ENCODE measurements around the gene ZNF429. TPM values are rescaled to one million over a fixed set of nuclear protein-coding genes. Genes with fewer than 3 reads are reported as not detected.
"Not testable (repeated sequence)": the region's sequence is repeated elsewhere in the genome, so short reads cannot be mapped to it uniquely, and the experiment has no call there.

Gene ZNF429
- total RNA-seq, 1 donor from 2014 or later, result 7.9 TPM

DNA sequence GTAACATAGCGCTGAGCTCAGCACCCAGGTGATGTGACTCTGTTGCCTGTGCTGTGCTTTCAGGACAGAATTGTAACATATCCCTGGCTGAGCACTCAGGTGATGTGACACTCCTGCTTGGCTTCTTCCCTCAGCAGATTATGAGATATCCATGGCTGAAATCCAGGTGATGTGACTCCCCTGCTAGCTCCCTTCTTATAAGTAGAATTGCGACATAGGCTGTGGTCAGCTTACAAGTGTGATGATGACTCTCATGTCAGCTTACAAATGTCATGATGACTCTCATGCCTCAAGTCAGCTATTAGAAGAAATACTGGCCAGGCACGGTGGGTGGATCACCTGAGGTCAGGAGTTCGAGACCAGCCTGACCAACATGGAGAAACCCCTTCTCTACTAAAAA lies 14.3 kb upstream of the ZNF429 start:
- Histone ChIP-seq H3K36me3 (no peaks in the 10 kb centered on the region), H3K4me3 (no peak overlapping the region), H3K27me3 (no peaks in the 10 kb centered on the region), H3K27ac (no peak overlapping the region), H3K4me1 (no peaks in the 10 kb centered on the region), H3K9me3 (no peaks in the 10 kb centered on the region)
- intact Hi-C loops (cut with DNase I), result no loop called here
- no peak for DNase-seq (ENCODE audit: extremely low spot score in 2 of 2)
- TF ChIP-seq, protein P1, sequence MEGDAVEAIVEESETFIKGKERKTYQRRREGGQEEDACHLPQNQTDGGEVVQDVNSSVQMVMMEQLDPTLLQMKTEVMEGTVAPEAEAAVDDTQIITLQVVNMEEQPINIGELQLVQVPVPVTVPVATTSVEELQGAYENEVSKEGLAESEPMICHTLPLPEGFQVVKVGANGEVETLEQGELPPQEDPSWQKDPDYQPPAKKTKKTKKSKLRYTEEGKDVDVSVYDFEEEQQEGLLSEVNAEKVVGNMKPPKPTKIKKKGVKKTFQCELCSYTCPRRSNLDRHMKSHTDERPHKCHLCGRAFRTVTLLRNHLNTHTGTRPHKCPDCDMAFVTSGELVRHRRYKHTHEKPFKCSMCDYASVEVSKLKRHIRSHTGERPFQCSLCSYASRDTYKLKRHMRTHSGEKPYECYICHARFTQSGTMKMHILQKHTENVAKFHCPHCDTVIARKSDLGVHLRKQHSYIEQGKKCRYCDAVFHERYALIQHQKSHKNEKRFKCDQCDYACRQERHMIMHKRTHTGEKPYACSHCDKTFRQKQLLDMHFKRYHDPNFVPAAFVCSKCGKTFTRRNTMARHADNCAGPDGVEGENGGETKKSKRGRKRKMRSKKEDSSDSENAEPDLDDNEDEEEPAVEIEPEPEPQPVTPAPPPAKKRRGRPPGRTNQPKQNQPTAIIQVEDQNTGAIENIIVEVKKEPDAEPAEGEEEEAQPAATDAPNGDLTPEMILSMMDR (IDR thresholded peaks at IDR 0.05), result no peak
- TF ChIP-seq POLR2AphosphoS5 (IDR thresholded peaks at IDR 0.05; ENCODE audit: insufficient read depth in 1 of 2, low read depth in 1 of 2) (no peak), POLR2A (IDR thresholded peaks at IDR 0.05) (no peak)

- DNase-seq (ENCODE audit: extremely low spot score in 2 of 2), result no peak
- Histone ChIP-seq H3K4me3 (no peak overlapping the region), H3K9me3 (no peaks in the 10 kb centered on the region), H3K4me1 (no peaks in the 10 kb centered on the region), H3K27me3 (no peaks in the 10 kb centered on the region), H3K36me3 (no peaks in the 10 kb centered on the region), H3K27ac (no peak overlapping the region)
- TF ChIP-seq, protein P1 (IDR thresholded peaks at IDR 0.05), result no peak
- intact Hi-C loops (cut with DNase I), result no loop called here
These were observed 12.2 kb upstream of the ZNF429 start for GRCh38 chr19:21492947-21493906.

- intact Hi-C loops (cut with DNase I), result no loop called here
- DNase-seq (ENCODE audit: extremely low spot score in 2 of 2), result no peak
- Histone ChIP-seq H3K4me1 (no peaks in the 10 kb centered on the region), H3K4me3 (no peak overlapping the region), H3K27me3 (no peaks in the 10 kb centered on the region), H3K27ac (no peak overlapping the region), H3K9me3 (no peaks in the 10 kb centered on the region), H3K36me3 (no peaks in the 10 kb centered on the region)
- TF ChIP-seq POLR2A (IDR thresholded peaks at IDR 0.05) (no peak), POLR2AphosphoS5 (IDR thresholded peaks at IDR 0.05; ENCODE audit: insufficient read depth in 1 of 2, low read depth in 1 of 2) (no peak)
- TF ChIP-seq, protein P1 (IDR thresholded peaks at IDR 0.05), result no peak
These were observed 8.5 kb upstream of the ZNF429 start for GRCh38 chr19:21496876-21497275.

DNA sequence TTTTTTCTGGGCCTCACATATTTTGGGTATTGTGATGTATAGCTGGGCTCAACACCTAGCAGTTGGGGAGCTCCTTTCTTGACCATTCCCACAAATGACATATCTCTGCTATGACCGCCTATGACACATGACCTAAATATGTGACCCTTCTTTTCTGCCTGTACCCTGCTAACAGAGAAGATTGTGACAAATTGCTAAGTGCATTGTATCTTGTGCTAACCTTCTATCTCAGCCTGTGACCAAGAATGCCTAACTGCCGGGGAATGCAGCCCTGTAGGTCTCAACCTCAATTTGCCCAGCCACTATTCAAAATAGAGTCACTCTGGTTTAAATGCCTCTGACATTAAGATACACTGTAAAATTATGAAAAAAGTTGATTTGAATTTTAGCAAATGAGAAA lies 6.8 kb upstream of the ZNF429 start:
- TF ChIP-seq, protein P1 (IDR thresholded peaks at IDR 0.05), result no peak
- TF ChIP-seq POLR2AphosphoS5 (IDR thresholded peaks at IDR 0.05; ENCODE audit: insufficient read depth in 1 of 2, low read depth in 1 of 2) (no peak), POLR2A (IDR thresholded peaks at IDR 0.05) (no peak)
- Histone ChIP-seq H3K9me3 (no peaks in the 10 kb centered on the region), H3K27me3 (no peaks in the 10 kb centered on the region), H3K4me3 (no peak overlapping the region), H3K4me1 (no peaks in the 10 kb centered on the region), H3K27ac (no peak overlapping the region), H3K36me3 (no peaks in the 10 kb centered on the region)
- intact Hi-C loops (cut with DNase I), result no loop called here
- no peak for DNase-seq (ENCODE audit: extremely low spot score in 2 of 2)

GRCh38 chr19:21508198-21508597 lies 2.8 kb downstream of the ZNF429 start:
- intact Hi-C loops (cut with DNase I), result no loop called here
- TF ChIP-seq, protein P1 (IDR thresholded peaks at IDR 0.05), result no peak
- TF ChIP-seq POLR2A (IDR thresholded peaks at IDR 0.05) (no peak), POLR2AphosphoS5 (IDR thresholded peaks at IDR 0.05; ENCODE audit: insufficient read depth in 1 of 2, low read depth in 1 of 2) (no peak)
- Histone ChIP-seq H3K27me3 (no peaks in the 10 kb centered on the region), H3K9me3 (no peaks in the 10 kb centered on the region), H3K27ac (no peak overlapping the region), H3K36me3 (no peaks in the 10 kb centered on the region), H3K4me1 (peaks cover 46% of the 10 kb centered on the region), H3K4me3 (no peak overlapping the region)
- DNase-seq (ENCODE audit: extremely low spot score in 2 of 2), result no peak

DNA sequence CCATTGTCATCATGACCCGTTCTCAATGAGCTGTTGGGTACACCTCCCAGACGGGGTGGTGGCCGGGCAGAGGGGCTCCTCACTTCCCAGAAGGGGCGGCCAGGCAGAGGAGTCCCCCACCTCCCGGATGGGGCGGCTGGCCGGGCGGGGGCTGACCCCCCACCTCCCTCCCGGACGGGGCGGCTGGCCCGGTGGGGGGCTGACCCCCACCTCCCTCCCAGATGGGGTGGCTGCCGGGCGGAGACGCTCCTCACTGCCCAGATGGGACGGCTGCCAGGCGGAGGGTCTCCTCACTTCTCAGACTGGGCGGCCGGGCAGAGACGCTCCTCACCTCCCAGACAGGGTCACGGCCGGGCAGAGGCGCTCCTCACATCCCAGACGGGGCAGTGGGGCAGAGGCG lies 5.7 kb downstream of the ZNF429 start:
- intact Hi-C loops (cut with DNase I); H3K27me3 ChIP-seq; H3K4me3 ChIP-seq; DNase-seq (ENCODE audit: extremely low spot score in 2 of 2); H3K27ac ChIP-seq; H3K36me3 ChIP-seq; H3K9me3 ChIP-seq: not testable (repeated sequence)
- H3K4me1 ChIP-seq, result peaks cover 36% of the 10 kb centered on the region

DNA sequence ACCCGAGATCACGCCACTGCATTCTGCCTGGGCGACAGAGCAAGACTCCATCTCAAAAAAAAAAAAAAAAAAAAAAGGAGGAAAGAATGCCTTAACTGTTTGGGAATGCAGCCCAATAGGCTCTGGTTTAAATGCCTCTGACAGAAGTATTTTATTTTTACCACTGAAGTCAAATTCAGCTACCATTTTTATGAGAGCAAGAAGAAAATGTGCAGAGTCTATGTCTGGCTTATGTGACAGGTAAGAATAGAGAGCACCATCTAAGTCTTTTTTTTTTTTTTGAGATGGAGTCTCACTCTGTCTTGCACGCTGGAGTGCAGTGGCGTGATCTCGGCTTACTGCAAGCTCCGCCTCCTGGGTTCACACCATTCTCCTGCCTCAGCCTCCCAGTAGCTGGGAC lies 7.2 kb downstream of the ZNF429 start:
- H3K36me3 ChIP-seq; H3K27me3 ChIP-seq; intact Hi-C loops (cut with DNase I); H3K4me3 ChIP-seq; H3K9me3 ChIP-seq; DNase-seq (ENCODE audit: extremely low spot score in 2 of 2); H3K27ac ChIP-seq: not testable (repeated sequence)
- peaks cover 21% of the 10 kb centered on the region for H3K4me1 ChIP-seq

All from vagina (tissue), 2 donors.